ENCODE data around the gene DGKD.

Gene DGKD

DNA sequence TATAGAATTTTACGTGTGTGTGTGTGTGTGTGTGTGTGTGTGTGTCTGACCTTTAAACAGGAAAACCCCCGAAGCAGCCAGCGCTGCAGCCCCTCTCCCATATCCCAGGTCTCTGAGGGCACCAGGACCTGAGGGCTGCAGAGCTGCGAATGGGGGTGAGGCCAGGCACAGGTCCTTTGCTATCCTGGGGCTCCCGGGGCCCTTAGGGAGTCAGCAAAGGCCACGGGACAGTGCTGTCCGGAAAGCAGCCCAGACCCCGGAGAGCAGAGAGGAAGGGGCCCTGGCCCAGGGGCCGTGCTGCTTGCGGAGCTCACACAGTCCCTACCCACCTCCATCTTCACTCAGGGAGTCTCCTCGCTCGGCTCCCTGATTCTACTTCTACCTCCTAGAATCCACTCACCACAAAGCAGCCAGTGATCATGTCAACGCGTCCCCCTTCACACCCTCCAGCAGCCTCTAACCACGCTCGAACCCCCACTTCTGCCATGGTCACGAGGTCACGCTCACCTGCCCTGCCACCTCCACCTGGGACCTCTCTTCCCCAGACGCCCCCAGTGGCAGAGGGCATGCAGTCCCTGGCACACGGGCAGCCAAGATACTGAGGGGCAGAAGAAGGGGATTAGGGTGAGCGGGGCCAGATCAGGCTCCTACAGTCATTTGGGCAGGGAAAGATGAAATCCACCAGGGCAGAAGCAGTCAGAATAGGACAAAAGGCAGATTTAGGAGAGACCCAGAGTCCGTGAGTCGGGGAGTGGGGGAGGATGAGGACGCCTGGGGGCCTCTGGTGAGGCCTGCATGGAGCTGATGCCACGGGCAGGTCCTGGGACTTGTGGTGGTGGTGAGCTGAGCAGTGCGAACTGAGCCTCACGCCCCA is 125.6 kb downstream of the DGKD start:
- DNase-seq (ENCODE audit: low read depth): no peak

DNA sequence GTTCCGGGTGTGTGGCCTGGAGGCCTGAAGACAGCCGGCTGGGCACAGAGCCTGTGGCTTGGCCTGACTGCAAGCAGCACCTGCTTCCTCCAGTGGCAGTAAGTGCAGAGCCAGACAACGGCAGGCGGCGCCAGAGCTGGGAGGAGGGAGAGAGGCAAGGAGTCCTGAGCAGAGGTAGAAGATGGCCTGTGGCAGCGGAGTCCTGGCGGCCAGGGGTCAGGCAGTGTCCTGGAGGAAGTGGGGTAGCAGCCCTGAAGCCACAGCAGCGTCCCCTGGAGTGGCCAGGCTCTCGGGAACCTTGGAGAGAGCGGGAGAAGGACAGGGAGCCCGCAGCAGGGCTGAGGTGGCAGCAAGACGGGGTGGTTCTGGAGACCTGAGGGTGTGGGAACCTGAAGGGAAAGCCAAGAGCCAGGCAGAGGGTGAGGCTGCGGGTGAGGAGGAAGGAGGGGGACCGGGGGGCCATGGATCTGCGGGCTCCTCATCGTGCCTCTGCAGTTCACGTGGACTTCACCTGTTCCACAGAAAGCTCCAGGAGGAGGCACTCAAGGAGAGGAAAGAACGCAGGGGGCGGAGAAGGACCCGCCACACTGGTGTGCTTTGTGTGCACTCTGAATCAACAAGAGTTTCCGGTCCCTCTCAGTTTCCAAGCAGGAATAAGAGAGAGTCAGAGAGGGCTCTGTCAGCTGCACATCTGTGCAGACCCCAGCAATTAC is 126.4 kb downstream of the DGKD start:
- no peak for DNase-seq (ENCODE audit: low read depth)
- H3K4me3 ChIP-seq (ENCODE audit: low read depth, low read length): no peak overlapping the region

More for the DNA sequence above, 125.6 kb downstream of the DGKD start:
- H3K4me3 ChIP-seq (ENCODE audit: low read depth, low read length): no peak overlapping the region

- no peak overlapping the region for H3K4me3 ChIP-seq (ENCODE audit: low read depth, low read length)
- no peak for DNase-seq (ENCODE audit: low read depth)
These were observed 127.3 kb downstream of the DGKD start for GRCh38 chr2:233481368-233482142.

GRCh38 chr2:233482616-233483015 is 128.3 kb downstream of the DGKD start:
- DNase-seq (ENCODE audit: low read depth): no peak
- no peak overlapping the region for H3K4me3 ChIP-seq (ENCODE audit: low read depth, low read length)

- no peak overlapping the region for H3K4me3 ChIP-seq (ENCODE audit: low read depth, low read length)
- DNase-seq (ENCODE audit: low read depth): no peak
These were observed 131.4 kb downstream of the DGKD start for GRCh38 chr2:233485726-233486125.

GRCh38 chr2:233486357-233486756 is 132.1 kb downstream of the DGKD start:
- no peak overlapping the region for H3K4me3 ChIP-seq (ENCODE audit: low read depth, low read length)
- DNase-seq (ENCODE audit: low read depth): no peak

DNA sequence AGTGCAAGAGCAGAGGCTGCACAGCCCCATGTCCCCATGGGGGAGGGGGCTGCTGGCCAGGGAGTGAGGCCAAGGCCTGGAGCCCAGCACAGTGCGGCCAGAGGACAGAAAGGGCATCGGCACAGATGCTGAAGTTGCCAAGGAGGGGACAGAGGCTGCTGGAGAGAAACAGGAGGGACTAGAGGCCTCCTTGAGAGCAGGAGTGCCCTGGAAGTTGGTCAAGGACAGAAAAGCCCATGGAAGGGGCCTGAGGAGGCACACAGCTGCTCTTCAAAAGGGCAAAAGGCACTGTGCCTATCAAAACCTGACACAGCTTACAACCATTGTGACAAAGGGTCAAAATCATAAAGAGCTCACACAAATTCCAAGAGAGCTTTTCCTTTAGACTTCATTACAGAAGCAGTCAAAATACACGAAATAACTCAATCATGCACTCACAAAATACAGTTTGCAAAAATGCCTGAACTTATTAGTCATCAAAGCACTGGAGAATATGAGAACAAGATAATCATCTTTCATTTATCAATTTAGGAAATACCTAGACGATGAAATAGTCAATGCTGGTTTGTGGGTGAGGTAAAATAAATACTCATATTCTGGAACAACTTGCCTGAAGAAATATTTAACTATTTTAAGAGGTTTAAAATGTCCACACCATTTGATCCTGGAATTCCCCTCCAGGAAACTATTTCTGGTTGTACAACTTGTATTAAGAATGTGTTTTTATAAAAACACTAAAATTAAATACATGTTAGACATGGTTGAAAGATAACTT is 132.7 kb downstream of the DGKD start:
- DNase-seq (ENCODE audit: low read depth): peak; percentile 43

GRCh38 chr2:233487748-233488345 is 133.6 kb downstream of the DGKD start:
- no peak overlapping the region for H3K4me3 ChIP-seq (ENCODE audit: low read depth, low read length)
- DNase-seq (ENCODE audit: low read depth): no peak

More for the DNA sequence above, 132.7 kb downstream of the DGKD start:
- H3K4me3 ChIP-seq (ENCODE audit: low read depth, low read length): no peak overlapping the region

DNA sequence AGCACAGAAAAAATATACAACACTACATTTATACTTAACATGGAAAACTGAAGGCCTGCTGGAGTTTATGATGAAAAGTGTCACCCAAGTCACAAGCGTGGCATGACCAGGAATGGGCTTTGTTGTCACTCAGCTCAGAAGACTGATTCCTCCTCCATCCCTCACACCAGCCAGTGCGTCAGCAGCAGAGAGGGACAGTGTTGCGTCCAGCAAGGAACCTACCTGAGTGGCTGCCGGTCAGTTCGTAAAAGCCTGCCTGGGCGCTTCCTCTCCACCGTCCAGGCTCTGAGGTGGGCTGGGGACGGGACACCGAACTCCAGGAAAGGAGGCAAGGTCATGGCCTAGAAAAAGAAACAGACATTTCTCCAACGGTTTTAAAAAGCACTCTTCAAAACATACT is 134.8 kb downstream of the DGKD start:
- no peak overlapping the region for H3K4me3 ChIP-seq (ENCODE audit: low read depth, low read length)
- no peak for DNase-seq (ENCODE audit: low read depth)

DNA sequence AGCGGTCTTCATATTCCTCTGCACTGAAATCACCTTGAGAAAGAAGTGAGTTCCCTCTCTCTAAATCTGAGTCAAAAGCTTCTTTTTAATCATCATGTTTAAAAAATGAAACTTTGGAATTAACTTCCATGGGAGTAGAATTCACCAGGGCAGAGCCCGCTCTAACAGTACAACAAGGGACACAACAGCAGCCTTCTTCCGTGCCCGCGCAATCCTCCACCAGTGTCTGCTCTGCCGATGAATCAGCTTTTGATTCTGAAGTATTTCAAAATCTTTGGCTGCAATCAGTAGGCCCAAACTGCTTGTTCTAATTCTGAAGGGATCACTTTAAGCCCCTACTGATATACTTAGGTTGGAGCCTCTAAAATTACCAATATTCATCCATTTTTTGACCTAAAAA is 135.4 kb downstream of the DGKD start:
- no peak overlapping the region for H3K4me3 ChIP-seq (ENCODE audit: low read depth, low read length)
- DNase-seq (ENCODE audit: low read depth): peak; percentile 41

- DNase-seq (ENCODE audit: low read depth): no peak
- no peak overlapping the region for H3K4me3 ChIP-seq (ENCODE audit: low read depth, low read length)
These were observed 136.5 kb downstream of the DGKD start for GRCh38 chr2:233490831-233491230.

DNA sequence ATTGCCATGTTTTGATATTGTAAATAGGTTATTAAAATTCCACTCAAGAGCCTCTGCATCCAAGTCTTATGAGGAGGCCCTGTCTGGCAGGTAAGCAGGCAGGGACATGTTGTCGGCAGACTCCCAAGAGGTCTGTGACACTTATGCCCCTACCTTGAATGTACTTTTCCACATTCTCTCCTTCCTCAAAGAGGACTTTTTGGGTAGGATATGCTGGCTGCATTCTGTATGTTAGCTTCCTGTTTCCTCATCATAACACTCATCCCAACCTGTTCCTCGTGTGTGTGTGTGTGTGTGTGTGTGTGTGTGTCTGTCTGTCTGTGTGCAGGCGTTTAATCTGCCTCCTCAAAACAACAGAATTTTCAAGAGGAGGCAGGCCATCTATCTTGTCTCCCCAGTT is 137.0 kb downstream of the DGKD start:
- H3K4me3 ChIP-seq (ENCODE audit: low read depth, low read length): no peak overlapping the region
- no peak for DNase-seq (ENCODE audit: low read depth)

DNA sequence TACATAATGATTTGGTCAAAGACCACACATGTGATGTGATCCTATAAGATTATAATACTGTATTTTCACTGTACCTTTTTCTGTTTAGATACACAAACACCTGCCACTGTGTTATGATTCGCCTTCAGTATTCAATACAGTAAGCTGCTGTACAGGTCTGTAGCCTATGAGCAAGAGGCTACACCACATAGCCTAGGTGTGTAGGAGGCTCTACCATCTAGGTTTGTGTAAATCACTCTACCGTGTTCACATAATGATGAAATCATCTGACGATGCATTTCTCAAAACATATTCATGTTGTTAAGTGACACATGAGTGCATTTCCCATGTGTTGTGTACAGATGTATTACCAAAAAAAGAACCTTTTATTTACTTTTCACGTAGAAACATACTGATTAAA is 137.8 kb downstream of the DGKD start:
- H3K4me3 ChIP-seq (ENCODE audit: low read depth, low read length): no peak overlapping the region
- DNase-seq (ENCODE audit: low read depth): no peak

DNA sequence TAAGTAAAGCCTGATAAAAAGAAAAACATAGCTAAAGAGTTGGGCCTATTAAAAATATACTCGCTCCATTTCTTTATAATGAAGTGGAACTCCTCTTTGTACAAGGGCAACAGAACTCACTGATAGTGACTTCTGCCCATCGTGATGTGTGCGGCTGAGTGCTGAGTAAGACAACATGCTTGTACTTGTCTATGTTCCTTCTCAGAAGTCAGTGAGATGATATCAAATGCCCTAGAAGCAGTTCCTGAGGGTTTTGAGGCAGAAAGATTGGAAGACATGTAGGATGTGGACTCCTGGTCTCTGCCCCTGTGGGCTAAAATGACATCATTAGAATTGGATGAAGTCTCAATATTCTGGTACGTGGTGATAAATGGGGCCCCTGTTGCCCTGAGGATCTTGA is 138.5 kb downstream of the DGKD start:
- no peak for DNase-seq (ENCODE audit: low read depth)
- no peak overlapping the region for H3K4me3 ChIP-seq (ENCODE audit: low read depth, low read length)

GRCh38 chr2:233495503-233496496 is 141.5 kb downstream of the DGKD start:
- DNase-seq (ENCODE audit: low read depth): no peak
- H3K4me3 ChIP-seq (ENCODE audit: low read depth, low read length): no peak overlapping the region

GRCh38 chr2:233497692-233498091 is 143.4 kb downstream of the DGKD start:
- H3K4me3 ChIP-seq (ENCODE audit: low read depth, low read length): no peak overlapping the region
- DNase-seq (ENCODE audit: low read depth): no peak

GRCh38 chr2:233498126-233498525 is 143.8 kb downstream of the DGKD start:
- no peak for DNase-seq (ENCODE audit: low read depth)
- H3K4me3 ChIP-seq (ENCODE audit: low read depth, low read length): no peak overlapping the region

DNA sequence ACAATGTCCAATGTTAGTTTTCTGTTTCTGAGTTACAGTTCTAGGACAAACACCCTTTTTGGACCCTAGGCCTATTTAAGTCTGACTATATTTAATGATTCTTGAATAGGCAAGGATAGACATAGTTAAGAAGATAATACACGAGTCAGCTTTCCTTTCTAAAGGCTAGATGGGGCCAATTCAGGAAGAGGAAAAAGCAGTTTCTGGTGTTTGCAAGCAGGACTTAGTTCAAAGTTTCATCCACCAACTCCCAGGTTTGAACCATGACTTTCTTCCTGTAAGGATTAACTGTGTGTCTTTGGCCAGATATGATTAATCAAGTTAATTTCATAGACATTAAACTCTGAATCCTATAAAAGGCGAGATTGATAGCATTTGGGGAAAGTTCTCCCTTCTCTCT is 145.6 kb downstream of the DGKD start:
- H3K4me3 ChIP-seq (ENCODE audit: low read depth, low read length): no peak overlapping the region
- no peak for DNase-seq (ENCODE audit: low read depth)

All from skeletal muscle cell (primary cell).